Caco-2 (cell line): ENCODE data around the gene PSMC6. TPM values are rescaled to one million over a fixed set of nuclear protein-coding genes. Genes with fewer than 3 reads are reported as not detected.

ENCODE experiments used
- BruUV-seq: library from RNA; stranded (reverse); fragments of 400-500 nt; replicated peaks from 2 replicates; lab custom pipeline; 2021; lab: Mats Ljungman, UMichigan
- CTCF ChIA-PET: fragments of 300-600 bp; sonication (Branson Sonifier 250); formaldehyde crosslinking; loops from one replicate; lab custom pipeline; 2022; ENCODE audit warnings: antibody characterized with exemption; lab: Charles Lee
- POLR2A ChIA-PET: fragments of 300-600 bp; sonication (Branson Sonifier 250); formaldehyde crosslinking; loops from one replicate; lab custom pipeline; 2022; ENCODE audit warnings: antibody characterized with exemption; lab: Charles Lee
- DNase-seq, 2 experiments: peaks; one replicate each; pipeline versions ENCODE4 v3.0.0 to v3.0.0-alpha.2; 2020 to 2022
- H3K27me3 ChIP-seq: replicated peaks from 2 replicates; pipeline ENCODE4 v1.6.0; 2011; ENCODE audit warnings: low read length; ENCODE audit not compliant: control insufficient read depth, insufficient read depth
- H3K36me3 ChIP-seq: 2 replicates; pipeline ENCODE4 v1.5.1; 2011; ENCODE audit warnings: low read length; ENCODE audit not compliant: control insufficient read depth, insufficient read depth
- H3K4me1 ChIP-seq: fragments of 250-450 bp; sonication (Bioruptor Pico); 2 replicates; pipeline ENCODE4 v1.5.1; 2020; ENCODE audit warnings: mild to moderate bottlenecking
- H3K4me3 ChIP-seq: 2 replicates; pipeline ENCODE4 v1.5.1; 2011; ENCODE audit warnings: low read depth, mild to moderate bottlenecking, control low read depth, low read length
- H3K9me3 ChIP-seq: fragments of 250-450 bp; sonication (Bioruptor Pico); 2 replicates; pipeline ENCODE4 v1.5.1; 2020; ENCODE audit warnings: mild to moderate bottlenecking, moderate library complexity
- H3K27ac Mint-ChIP-seq: one replicate; pipeline ENCODE4 v1.8.0; 2022; ENCODE audit warnings: mixed read lengths; ENCODE audit not compliant: unreplicated experiment
- H3K27me3 Mint-ChIP-seq: one replicate; pipeline ENCODE4 v1.8.0; 2022; ENCODE audit warnings: mixed read lengths; ENCODE audit not compliant: insufficient read depth, unreplicated experiment
- H3K36me3 Mint-ChIP-seq: one replicate; pipeline ENCODE4 v1.8.0; 2022; ENCODE audit warnings: mild to moderate bottlenecking, mixed read lengths; ENCODE audit not compliant: insufficient read depth, unreplicated experiment
- H3K4me1 Mint-ChIP-seq: one replicate; pipeline ENCODE4 v1.8.0; 2022; ENCODE audit warnings: low read depth, mixed read lengths; ENCODE audit not compliant: unreplicated experiment
- H3K4me3 Mint-ChIP-seq: one replicate; pipeline ENCODE4 v1.8.0; 2022; ENCODE audit warnings: mild to moderate bottlenecking, moderate library complexity, mixed read lengths; ENCODE audit not compliant: unreplicated experiment
- H3K9me3 Mint-ChIP-seq: one replicate; pipeline ENCODE4 v1.8.0; 2022; ENCODE audit warnings: mixed read lengths; ENCODE audit not compliant: unreplicated experiment
- CTCF ChIP-seq, 2 experiments: fragments of 200-600 bp in 1 of 2; IDR thresholded peaks; 1 replicate in 1 of 2; 2 replicates in 1 of 2; pipeline versions ENCODE4 v1.5.1 to v1.8.0; 2011 to 2022; ENCODE audit warnings: antibody characterized with exemption in 1 of 2, control low read depth in 1 of 2, inconsistent platforms in 1 of 2, low read depth in 1 of 2, low read length in 1 of 2, mild to moderate bottlenecking in 1 of 2, moderate library complexity in 1 of 2; ENCODE audit not compliant: insufficient read depth in 1 of 2, severe bottlenecking in 1 of 2, unreplicated experiment in 1 of 2
- intact Hi-C: fragments of 100-400 bp; cut with micrococcal nuclease; formaldehyde crosslinking; loops from one replicate; pipeline ENCODE4 v1.10.0; 2022; ENCODE audit not compliant: unreplicated experiment
- total RNA-seq: library from RNA; stranded (reverse); gene quantifications from 2 replicates; pipeline ENCODE4 v1.2.3, GENCODE V29; 2022

PSMC6 gene
- total RNA-seq, 1 experiment from 2014 or later: 130 TPM

GRCh38 chr14:52733824-52734223 is 26.8 kb downstream of the PSMC6 start:
- intact Hi-C loops: no loop called here
- Mint-ChIP-seq H3K27ac (no peak overlapping the region), H3K4me1 (peaks cover 13% of the 10 kb centered on the region), H3K4me3 (no peak overlapping the region), H3K9me3 (no peaks in the 10 kb centered on the region), H3K36me3 (peaks cover 28% of the 10 kb centered on the region), H3K27me3 (no peaks in the 10 kb centered on the region)
- ChIA-PET CTCF (no interaction called here), POLR2A (interaction anchor here (0.7 kb wide), 1 partner anchor 21 kb away, joined by 5 read pairs; no protein-coding TSS in a partner anchor)
- TF ChIP-seq CTCF (IDR thresholded peaks at IDR 0.05; ENCODE audit: insufficient read depth in 1 of 2, low read depth in 1 of 2, low read length in 1 of 2, severe bottlenecking in 1 of 2, unreplicated experiment in 1 of 2): no peak
- no peaks in the 10 kb centered on the region for H3K9me3 ChIP-seq
- DNase-seq: no peak
- no peaks in the 10 kb centered on the region for H3K27me3 ChIP-seq
- peaks cover 3% of the 10 kb centered on the region; the same call in 1 of the 2 replicates for H3K36me3 ChIP-seq
- H3K4me3 ChIP-seq: no peak overlapping the region
- BruUV-seq: no TSS peak
- H3K4me1 ChIP-seq: peaks cover 7% of the 10 kb centered on the region; the same call in 1 of the 2 replicates

- TF ChIP-seq CTCF (IDR thresholded peaks at IDR 0.05; ENCODE audit: insufficient read depth in 1 of 2, low read depth in 1 of 2, low read length in 1 of 2, severe bottlenecking in 1 of 2, unreplicated experiment in 1 of 2): no peak
- Histone ChIP-seq H3K36me3 (peaks cover 3% of the 10 kb centered on the region; the same call in 1 of the 2 replicates), H3K4me3 (no peak overlapping the region), H3K9me3 (no peaks in the 10 kb centered on the region), H3K4me1 (peaks cover 7% of the 10 kb centered on the region; the same call in 1 of the 2 replicates), H3K27me3 (no peaks in the 10 kb centered on the region)
- POLR2A ChIA-PET: interaction anchor here (0.5 kb wide), 1 partner anchor 39 kb away, joined by 3 read pairs; no protein-coding TSS in a partner anchor
- DNase-seq: no peak
- peaks cover 14% of the 10 kb centered on the region for H3K36me3 Mint-ChIP-seq
- no peak overlapping the region for H3K27ac Mint-ChIP-seq
- no peak overlapping the region for H3K4me3 Mint-ChIP-seq
- intact Hi-C loops: no loop called here
- CTCF ChIA-PET: interaction anchor here (0.9 kb wide), 1 partner anchor 13 kb away, joined by 3 read pairs; no protein-coding TSS in a partner anchor
- H3K9me3 Mint-ChIP-seq: no peaks in the 10 kb centered on the region
- BruUV-seq: no TSS peak
- no peaks in the 10 kb centered on the region for H3K27me3 Mint-ChIP-seq
- H3K4me1 Mint-ChIP-seq: peaks cover 13% of the 10 kb centered on the region
Measured at GRCh38 chr14:52735921-52736489, 29.0 kb downstream of the PSMC6 start.

GRCh38 chr14:52738409-52738808 is 31.4 kb downstream of the PSMC6 start:
- no TSS peak for BruUV-seq
- CTCF ChIA-PET: no interaction called here

More at GRCh38 chr14:52738409-52738808, 31.4 kb downstream of the PSMC6 start:
- Histone ChIP-seq H3K27me3 (no peaks in the 10 kb centered on the region), H3K4me3 (no peak overlapping the region), H3K9me3 (no peaks in the 10 kb centered on the region), H3K4me1 (peaks cover 7% of the 10 kb centered on the region; the same call in 1 of the 2 replicates), H3K36me3 (peaks cover 3% of the 10 kb centered on the region; the same call in 1 of the 2 replicates)
- H3K9me3 Mint-ChIP-seq: no peaks in the 10 kb centered on the region
- H3K27me3 Mint-ChIP-seq: no peaks in the 10 kb centered on the region
- no peak for DNase-seq
- intact Hi-C loops: no loop called here
- H3K4me1 Mint-ChIP-seq: peaks cover 10% of the 10 kb centered on the region
- H3K36me3 Mint-ChIP-seq: peaks cover 7% of the 10 kb centered on the region
- no peak for TF ChIP-seq CTCF (IDR thresholded peaks at IDR 0.05; ENCODE audit: insufficient read depth in 1 of 2, low read depth in 1 of 2, low read length in 1 of 2, severe bottlenecking in 1 of 2, unreplicated experiment in 1 of 2)
- H3K27ac Mint-ChIP-seq: no peak overlapping the region
- H3K4me3 Mint-ChIP-seq: no peak overlapping the region
- POLR2A ChIA-PET: no interaction called here
